Hematopoietic multipotent progenitor cell treated with erythropoietin and hydrocortisone succinate and interleukin-3 and kit ligand, for 15 days (in vitro differentiated cells): ENCODE data around the gene IL19.
A peak's percentile ranks its signal among the peaks of the same experiment; 100 is the strongest.

Experiments used
- DNase-seq: peaks from one replicate; pipeline ENCODE4 v3.0.0-alpha.2; 2015; ENCODE audit warnings: low spot score

Gene IL19, protein sequence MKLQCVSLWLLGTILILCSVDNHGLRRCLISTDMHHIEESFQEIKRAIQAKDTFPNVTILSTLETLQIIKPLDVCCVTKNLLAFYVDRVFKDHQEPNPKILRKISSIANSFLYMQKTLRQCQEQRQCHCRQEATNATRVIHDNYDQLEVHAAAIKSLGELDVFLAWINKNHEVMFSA

GRCh38 chr1:206770531-206771337 is at the start of gene IL19:
TSS of gene IL19 (plus strand) at chr1:206770773. CDS start at chr1:206836663, 65,890 bp downstream.
- DNase-seq = no peak

DNA sequence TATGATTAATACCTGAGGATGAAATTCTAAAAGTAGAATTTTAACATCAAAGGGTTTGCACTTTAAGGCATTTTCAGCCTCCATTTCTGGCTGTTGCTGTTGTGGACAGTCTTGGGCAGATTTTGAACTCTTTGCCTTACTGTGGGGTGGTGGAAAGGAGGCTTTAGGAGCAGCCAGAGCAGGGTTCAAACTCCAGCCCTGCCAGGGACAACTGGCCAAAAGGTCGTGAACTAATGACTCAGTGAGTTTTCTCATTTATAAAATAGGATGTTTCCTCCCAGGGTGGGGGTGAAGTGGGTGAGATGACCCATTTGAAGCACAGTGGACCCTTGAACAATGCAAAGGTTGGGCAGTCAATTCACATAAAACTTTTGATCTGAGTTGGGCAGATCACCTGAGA is 49.1 kb upstream of the IL19 start:
- no peak for DNase-seq

DNA sequence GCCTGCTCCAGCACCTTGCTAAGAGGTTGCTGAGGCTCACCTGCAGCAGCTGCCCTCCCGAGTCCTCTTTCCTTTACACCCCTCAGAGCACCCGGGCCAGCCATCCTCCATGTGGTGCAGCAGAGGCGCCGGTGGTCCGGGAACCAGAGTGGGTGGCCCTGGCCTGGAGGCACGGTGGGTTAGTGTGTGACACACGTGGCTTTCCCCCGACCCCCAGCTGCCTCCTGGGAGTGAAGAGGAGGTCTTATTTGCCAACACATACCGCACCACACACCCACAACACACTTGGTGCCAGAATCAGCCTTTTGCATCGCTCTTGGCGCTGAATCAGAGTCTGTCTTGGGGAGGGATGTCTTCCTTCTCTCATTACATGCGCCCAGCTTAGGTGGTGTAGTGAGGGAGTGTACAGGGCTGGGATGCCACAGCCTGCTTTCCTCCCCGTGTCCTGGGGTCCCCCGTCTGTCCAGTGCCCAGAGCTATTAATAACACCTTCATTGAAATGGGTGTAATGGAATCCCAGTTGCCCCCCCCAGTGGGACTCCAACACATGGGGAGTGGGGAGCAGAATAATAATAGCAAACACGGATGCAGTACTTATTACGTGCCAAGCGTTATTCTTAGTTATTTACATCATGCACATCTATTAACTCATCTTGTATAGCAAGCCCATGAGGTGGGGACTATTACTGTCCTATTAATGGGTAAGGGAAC is 47.7 kb upstream of the IL19 start:
- DNase-seq = no peak

DNA sequence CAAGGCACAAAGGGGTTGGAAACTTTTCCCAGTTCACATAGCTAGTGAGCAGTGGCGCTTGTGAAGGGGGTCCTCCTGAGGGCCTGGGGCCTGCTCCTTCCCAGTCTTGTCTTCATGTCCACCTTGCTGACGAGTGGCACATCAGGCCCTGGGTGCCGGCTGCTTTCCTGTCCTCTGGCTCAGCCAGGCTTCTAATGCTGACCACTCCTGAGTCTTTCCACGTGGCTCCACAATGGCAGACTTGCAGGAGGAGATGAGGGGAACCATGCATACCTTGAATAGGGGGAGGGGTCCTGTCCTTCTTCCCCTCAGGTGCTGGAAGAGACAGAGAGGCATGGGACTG is 47.1 kb upstream of the IL19 start:
- no peak for DNase-seq

- DNase-seq = no peak
Measured at GRCh38 chr1:206723805-206724472, 46.6 kb upstream of the IL19 start.

DNA sequence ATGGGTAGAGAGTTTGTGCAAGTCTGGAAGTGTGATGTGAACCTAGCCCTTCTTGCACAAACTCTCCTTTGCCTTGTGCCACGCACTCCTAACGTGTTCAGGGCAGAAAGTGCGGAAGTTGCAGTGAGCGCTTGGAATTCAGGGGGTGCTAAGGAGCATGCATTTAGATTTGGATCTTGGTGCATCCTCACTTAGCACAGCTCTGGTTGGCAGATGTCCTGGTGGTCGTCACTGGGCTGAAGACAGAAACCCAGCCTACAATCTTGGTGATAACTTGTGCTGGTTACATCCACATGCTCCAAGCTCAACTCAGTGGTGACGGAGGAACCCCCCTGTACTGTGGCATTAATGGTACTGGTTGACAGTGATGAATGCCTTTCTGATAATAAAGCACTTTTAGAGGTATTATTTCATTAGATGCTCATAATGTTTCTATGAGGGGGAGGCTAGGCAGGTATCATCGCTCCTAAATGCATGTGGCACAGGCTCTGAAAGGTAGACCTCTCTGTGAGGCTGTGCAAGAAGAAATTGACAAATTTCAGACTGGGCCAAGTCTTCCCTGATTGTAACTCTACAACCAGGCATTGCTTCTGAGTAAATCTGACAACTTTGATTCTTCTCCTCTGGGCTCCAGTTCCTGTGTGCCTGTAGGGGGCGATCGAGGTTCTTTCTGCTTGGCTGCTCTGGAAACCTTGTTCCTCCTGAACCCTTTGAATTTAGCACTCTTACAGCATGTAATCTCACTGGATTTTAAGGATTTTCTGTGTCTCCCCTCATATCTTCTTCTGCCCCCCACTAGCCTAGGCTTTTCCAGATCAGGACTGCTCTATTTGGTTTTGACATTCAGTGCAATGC is 45.2 kb upstream of the IL19 start:
- peak; percentile 39 for DNase-seq

- no peak for DNase-seq
Measured at GRCh38 chr1:206727981-206728696, 42.4 kb upstream of the IL19 start.

DNA sequence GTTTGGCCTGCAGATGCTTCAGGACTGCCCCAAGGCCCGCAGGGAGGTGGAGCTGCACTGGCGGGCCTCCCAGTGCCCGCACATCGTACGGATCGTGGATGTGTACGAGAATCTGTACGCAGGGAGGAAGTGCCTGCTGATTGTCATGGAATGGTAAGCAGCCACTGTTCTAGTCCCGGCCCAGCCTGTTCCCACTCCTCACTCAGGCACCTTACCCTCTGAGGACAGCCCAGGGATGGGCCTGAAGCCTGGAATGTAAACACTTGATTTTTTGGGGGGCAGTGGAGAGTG is 41.9 kb upstream of the IL19 start:
- no peak for DNase-seq

- no peak for DNase-seq
Measured at GRCh38 chr1:206729050-206729449, 41.5 kb upstream of the IL19 start.

GRCh38 chr1:206729507-206729906 is 41.1 kb upstream of the IL19 start:
- no peak for DNase-seq

DNA sequence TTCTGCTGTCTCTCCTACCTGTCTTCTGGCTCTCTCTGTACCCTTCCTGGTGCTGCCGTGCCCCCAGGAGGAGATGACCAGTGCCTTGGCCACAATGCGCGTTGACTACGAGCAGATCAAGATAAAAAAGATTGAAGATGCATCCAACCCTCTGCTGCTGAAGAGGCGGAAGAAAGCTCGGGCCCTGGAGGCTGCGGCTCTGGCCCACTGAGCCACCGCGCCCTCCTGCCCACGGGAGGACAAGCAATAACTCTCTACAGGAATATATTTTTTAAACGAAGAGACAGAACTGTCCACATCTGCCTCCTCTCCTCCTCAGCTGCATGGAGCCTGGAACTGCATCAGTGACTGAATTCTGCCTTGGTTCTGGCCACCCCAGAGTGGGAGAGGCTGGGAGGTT is 38.1 kb upstream of the IL19 start:
- DNase-seq = no peak

DNA sequence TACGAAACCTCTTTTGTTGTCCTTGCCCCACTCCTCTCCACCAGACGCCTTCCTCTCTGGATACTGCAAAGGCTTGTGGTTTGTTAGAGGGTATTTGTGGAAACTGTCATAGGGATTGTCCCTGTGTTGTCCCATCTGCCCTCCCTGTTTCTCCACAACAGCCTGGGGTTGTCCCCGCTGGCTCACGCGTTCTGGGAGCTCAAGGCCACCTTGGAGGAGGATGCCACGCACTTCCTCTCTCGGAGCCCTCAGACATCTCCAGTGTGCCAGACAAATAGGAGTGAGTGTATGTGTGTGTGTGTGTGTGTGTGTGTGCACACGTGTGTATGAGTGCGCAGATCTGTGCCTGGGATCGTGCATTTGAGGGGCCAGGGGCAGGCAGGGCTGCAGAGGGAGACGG is 37.6 kb upstream of the IL19 start:
- no peak for DNase-seq

- peak; percentile 60 for DNase-seq
Measured at GRCh38 chr1:206734499-206735142, 36.0 kb upstream of the IL19 start.

DNA sequence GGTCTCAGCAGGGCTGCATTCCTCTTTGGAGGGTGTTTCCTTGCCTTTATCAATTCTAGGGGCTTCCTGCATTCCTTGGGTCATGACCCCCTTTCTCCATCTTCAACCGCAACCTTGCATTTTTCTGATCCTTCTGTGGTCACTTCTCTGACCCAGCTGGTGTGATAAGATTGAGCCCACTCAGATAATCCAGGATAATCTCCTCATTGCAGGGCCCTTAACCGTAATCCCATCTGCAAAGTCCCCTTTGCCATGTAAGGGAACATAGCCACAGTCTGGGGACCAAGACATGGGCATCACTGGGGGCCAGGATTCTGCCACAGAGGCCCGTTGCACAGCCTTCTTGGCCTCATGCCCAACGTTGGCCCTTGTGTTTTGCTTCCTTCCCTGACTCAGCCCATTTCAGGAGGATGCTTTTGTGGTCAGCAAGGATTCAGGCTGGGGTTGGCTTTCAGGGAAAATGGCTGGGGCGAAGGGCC is 35.0 kb upstream of the IL19 start:
- no peak for DNase-seq

GRCh38 chr1:206736878-206737728 is 33.5 kb upstream of the IL19 start:
- DNase-seq = no peak

- no peak for DNase-seq
Measured at GRCh38 chr1:206737729-206738201, 32.8 kb upstream of the IL19 start.

- DNase-seq = no peak
Measured at GRCh38 chr1:206738370-206739366, 31.9 kb upstream of the IL19 start.

DNA sequence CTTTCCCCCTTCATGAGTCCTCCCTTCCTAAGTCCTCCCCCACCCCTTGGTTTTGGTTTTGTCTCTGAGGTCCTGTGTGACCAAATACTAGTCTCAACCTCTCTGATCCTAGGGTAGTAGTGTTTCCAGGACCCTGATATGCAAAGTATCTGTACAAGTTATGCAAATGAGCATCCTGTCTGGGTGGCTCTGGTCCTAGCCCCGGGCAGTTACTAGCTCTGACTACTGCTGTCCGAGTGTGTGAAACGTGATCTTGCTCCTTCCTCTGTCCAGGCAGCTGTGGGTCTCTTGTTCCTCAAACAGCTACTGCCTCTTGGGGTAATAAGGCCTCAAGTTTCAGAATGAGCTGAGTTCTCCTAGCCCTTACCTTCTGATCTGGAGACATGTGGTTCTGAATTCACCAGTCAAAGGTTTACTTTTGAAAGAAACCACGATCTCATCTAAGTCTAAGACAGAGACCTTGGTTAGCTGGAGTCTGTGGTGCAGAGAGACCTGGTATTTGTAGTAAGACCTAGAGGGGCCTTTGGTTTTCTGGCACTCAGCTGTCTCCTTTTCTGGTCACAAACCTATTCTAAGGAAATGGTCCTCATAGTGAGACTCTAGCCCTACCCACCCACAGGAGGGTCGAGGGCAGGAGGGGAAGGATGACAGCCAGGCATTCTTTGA is 31.0 kb upstream of the IL19 start:
- DNase-seq = no peak
